Endodermal cell (in vitro differentiated cells): Measurements from ENCODE around the gene ATP1B2. TPM values are rescaled to one million over a fixed set of nuclear protein-coding genes. Genes with fewer than 3 reads are reported as not detected.
A peak's percentile ranks its signal among the peaks of the same experiment; 100 is the strongest.

Experiments used
- DNase-seq: peaks from one replicate; pipeline ENCODE4 v3.0.0-alpha.2; 2017
- H3K27ac ChIP-seq: 2 replicates; pipeline ENCODE4 v1.5.1; 2013; ENCODE audit warnings: mild to moderate bottlenecking, low read depth, low read length, moderate library complexity
- H3K27me3 ChIP-seq: 2 replicates; pipeline ENCODE4 v1.6.1; 2013; ENCODE audit warnings: mild to moderate bottlenecking, low read length, moderate library complexity; ENCODE audit not compliant: insufficient read depth, control insufficient read depth, poor library complexity, severe bottlenecking
- H3K36me3 ChIP-seq: 2 replicates; pipeline ENCODE4 v1.7.0; 2013; ENCODE audit warnings: mild to moderate bottlenecking, low read length, moderate library complexity; ENCODE audit not compliant: control insufficient read depth, insufficient read depth
- H3K4me1 ChIP-seq: one replicate; pipeline ENCODE4 v1.7.0; 2013; ENCODE audit warnings: low read length; ENCODE audit not compliant: control insufficient read depth, insufficient read depth
- H3K4me3 ChIP-seq: 2 replicates; pipeline ENCODE4 v1.5.1; 2013; ENCODE audit warnings: mild to moderate bottlenecking, low read length, moderate library complexity
- H3K9ac ChIP-seq: 2 replicates; pipeline ENCODE4 v1.6.1; 2013; ENCODE audit warnings: mild to moderate bottlenecking, low read length, moderate library complexity; ENCODE audit not compliant: poor library complexity, severe bottlenecking; ENCODE audit errors: extremely low read depth
- H3K9me3 ChIP-seq: 2 replicates; pipeline ENCODE4 v1.6.1; 2013; ENCODE audit warnings: mild to moderate bottlenecking, low read length, moderate library complexity; ENCODE audit not compliant: control insufficient read depth
- H3K27ac Mint-ChIP-seq: 2 replicates; pipeline ENCODE4 v1.8.0; 2020; ENCODE audit warnings: mixed read lengths
- H3K27me3 Mint-ChIP-seq: 2 replicates; pipeline ENCODE4 v1.8.0; 2021; ENCODE audit warnings: mild to moderate bottlenecking, mixed read lengths; ENCODE audit not compliant: insufficient read depth
- H3K36me3 Mint-ChIP-seq: 2 replicates; pipeline ENCODE4 v1.8.0; 2020; ENCODE audit warnings: low read depth, mixed read lengths
- H3K4me1 Mint-ChIP-seq: 2 replicates; pipeline ENCODE4 v1.8.0; 2020; ENCODE audit warnings: mixed read lengths
- H3K4me3 Mint-ChIP-seq: 2 replicates; pipeline ENCODE4 v1.8.0; 2020; ENCODE audit warnings: mild to moderate bottlenecking, moderate library complexity, mixed read lengths
- H3K9me3 Mint-ChIP-seq: 2 replicates; pipeline ENCODE4 v1.8.0; 2020; ENCODE audit warnings: mild to moderate bottlenecking, mixed read lengths
- CTCF ChIP-seq: fragments of 200-600 bp; sonication (generic); conservative IDR thresholded peaks from 2 replicates; pipeline ENCODE4 v1.5.0; 2021; ENCODE audit warnings: antibody characterized with exemption, mild to moderate bottlenecking
- WGBS, 2 experiments: methylation state at CpG; one replicate each; pipeline versions ENCODE4 v1.1.5 to v1.1.7; 2013; ENCODE audit warnings: missing lambda C conversion rate in 2 of 2, mixed read lengths in 1 of 2; ENCODE audit not compliant: insufficient coverage in 1 of 2, insufficient read length in 1 of 2; 5-methylcytosine and 5-hydroxymethylcytosine counted together
- total RNA-seq, 2 donors: library from RNA; stranded (reverse); fragmentation: NEBNext Ultra II Directional in 1 of 2; extraction: Animal tissue kit (Norgen Biotek cat#: 25700) in 1 of 2; gene quantifications; 2 replicates in 1 of 2; 3 replicates in 1 of 2; pipeline ENCODE4 v1.2.1, GENCODE V29; 2021

The ATP1B2 gene
- total RNA-seq, 2 donors from 2014 or later: 6.4 to 7.5 TPM

GRCh38 chr17:7654832-7655540 is 4.3 kb downstream of the ATP1B2 start:
- no peak overlapping the region for H3K27ac Mint-ChIP-seq
- no peak overlapping the region for H3K9ac ChIP-seq
- H3K36me3 ChIP-seq: no peaks in the 10 kb centered on the region
- WGBS, 2 experiments: 89% methylated on average over 15 of the region's 16 CpGs; no CpG with 5 or more reads in 1 of the 2 experiments
- H3K9me3 ChIP-seq: no peaks in the 10 kb centered on the region
- peaks cover 42% of the 10 kb centered on the region for H3K27me3 Mint-ChIP-seq
- H3K27me3 ChIP-seq: peaks cover 29% of the 10 kb centered on the region
- H3K4me3 Mint-ChIP-seq: no peak overlapping the region
- peaks cover 22% of the 10 kb centered on the region for H3K4me1 Mint-ChIP-seq
- no peaks in the 10 kb centered on the region for H3K9me3 Mint-ChIP-seq
- no peaks in the 10 kb centered on the region for H3K36me3 Mint-ChIP-seq
- no peak overlapping the region for H3K4me3 ChIP-seq
- H3K27ac ChIP-seq: no peak overlapping the region
- H3K4me1 ChIP-seq: no peaks in the 10 kb centered on the region
- DNase-seq: no peak
- TF ChIP-seq CTCF: no peak

GRCh38 chr17:7655541-7655840 is 4.8 kb downstream of the ATP1B2 start:
- TF ChIP-seq CTCF: no peak
- Mint-ChIP-seq H3K27ac (no peak overlapping the region), H3K4me3 (no peak overlapping the region), H3K9me3 (no peaks in the 10 kb centered on the region), H3K27me3 (peaks cover 38% of the 10 kb centered on the region), H3K4me1 (peaks cover 17% of the 10 kb centered on the region), H3K36me3 (no peaks in the 10 kb centered on the region)
- DNase-seq: no peak
- H3K4me3 ChIP-seq: no peak overlapping the region
- WGBS, 2 experiments: 93 to 96% methylated on average over 14 to 17 of the region's 17 CpGs
- no peaks in the 10 kb centered on the region for H3K4me1 ChIP-seq
- no peaks in the 10 kb centered on the region for H3K36me3 ChIP-seq
- H3K27me3 ChIP-seq: peaks cover 26% of the 10 kb centered on the region
- no peak overlapping the region for H3K27ac ChIP-seq
- no peak overlapping the region for H3K9ac ChIP-seq
- H3K9me3 ChIP-seq: no peaks in the 10 kb centered on the region

GRCh38 chr17:7656958-7657609 is 6.4 kb downstream of the ATP1B2 start:
- Histone ChIP-seq H3K9me3 (no peaks in the 10 kb centered on the region), H3K9ac (no peak overlapping the region), H3K36me3 (no peaks in the 10 kb centered on the region), H3K4me1 (no peaks in the 10 kb centered on the region), H3K27ac (peak overlapping the region; percentile 77), H3K4me3 (no peak overlapping the region), H3K27me3 (peaks cover 14% of the 10 kb centered on the region)
- H3K27ac Mint-ChIP-seq: peak overlapping the region; percentile 85
- no peaks in the 10 kb centered on the region for H3K9me3 Mint-ChIP-seq
- H3K4me3 Mint-ChIP-seq: peak overlapping the region; percentile 35
- peak; percentile 51 for TF ChIP-seq CTCF
- H3K36me3 Mint-ChIP-seq: no peaks in the 10 kb centered on the region
- H3K4me1 Mint-ChIP-seq: peaks cover 15% of the 10 kb centered on the region
- 28 to 32% methylated on average over 7 to 10 of the region's 10 CpGs for WGBS, 2 experiments
- H3K27me3 Mint-ChIP-seq: peaks cover 27% of the 10 kb centered on the region
- peak; percentile 98 for DNase-seq
